CD1c-positive myeloid dendritic cell (primary cell): Measurements from ENCODE around the gene SLC25A28.
"Not testable (repeated sequence)": the region's sequence is repeated elsewhere in the genome, so short reads cannot be mapped to it uniquely, and the experiment has no call there.

Experiments
- DNase-seq: peaks from one replicate; pipeline ENCODE4 v3.0.0-alpha.2; 2016; ENCODE audit errors: extremely low spot score

Gene SLC25A28

DNA sequence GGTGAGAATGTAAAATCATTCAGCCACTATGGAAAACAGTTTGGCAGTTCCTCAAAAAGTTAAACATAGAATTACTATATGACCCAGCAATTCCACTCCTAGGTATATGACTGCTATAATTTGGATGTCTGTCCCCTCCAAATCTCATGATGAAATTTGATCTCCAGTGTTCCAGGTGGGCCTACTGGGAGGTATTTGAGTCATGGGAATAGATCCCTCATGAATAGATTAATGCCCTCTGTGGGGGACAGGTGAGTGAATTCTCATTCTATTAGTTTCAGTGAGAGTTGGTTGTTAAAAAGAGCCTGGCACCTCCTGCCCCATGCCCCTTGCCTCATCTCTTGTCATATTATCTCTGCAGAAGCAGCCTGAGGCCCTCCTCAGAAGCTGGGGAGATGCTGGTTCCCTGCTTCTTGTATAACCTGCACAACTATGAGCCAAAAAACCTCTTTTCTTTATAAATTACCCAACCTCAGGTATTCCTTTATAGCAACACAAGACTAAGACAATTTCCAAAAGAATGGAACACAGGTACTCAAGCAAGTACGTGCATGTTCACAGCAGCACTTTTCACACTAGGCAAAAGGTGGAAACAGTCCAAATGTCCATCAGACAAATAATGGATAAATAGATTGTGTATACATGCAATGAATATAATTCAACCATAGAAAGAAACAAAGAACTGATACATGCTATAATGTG lies 8.8 kb upstream of the SLC25A28 start:
- DNase-seq, result no peak

DNA sequence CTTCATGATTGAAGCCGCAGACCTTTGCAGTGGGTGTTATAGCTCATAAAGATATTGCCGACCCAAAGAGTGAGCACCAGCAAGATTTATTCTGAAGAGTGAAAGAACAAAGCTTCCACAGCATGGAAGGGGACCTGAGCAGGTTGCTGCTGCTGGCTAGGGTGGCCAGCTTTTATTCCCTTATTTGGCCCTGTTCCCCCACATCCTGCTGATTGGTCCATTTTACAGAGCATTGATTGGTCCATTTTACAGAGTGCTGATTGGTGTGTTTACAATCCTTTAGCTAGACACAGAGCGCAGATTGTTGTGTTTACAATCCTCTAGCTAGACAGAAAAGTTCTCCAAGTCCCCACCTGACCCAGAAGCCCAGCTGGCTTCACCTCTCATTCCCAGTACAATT lies 4.9 kb upstream of the SLC25A28 start:
- DNase-seq, result not testable (repeated sequence)

DNA sequence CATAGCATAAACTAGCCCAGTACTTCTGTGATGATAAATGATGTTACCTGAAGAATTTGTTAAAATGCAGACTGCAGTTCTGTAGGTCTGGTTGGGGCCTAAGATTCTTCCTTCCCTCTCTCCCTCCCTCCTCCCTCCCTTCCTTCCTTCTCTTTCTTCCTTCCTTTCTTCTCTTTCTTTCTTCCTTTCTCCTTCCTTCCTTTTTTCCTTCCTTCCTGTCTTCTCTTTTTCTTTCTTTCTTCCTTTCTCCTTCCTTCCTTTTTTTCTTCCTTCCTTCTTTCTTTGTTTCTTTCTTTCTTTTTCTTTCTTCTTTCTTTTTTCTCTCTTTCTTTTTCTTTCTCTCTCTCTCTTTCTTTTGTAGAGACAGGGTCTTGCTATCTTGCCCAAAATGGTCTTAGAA lies 3.7 kb upstream of the SLC25A28 start:
- no peak for DNase-seq

DNA sequence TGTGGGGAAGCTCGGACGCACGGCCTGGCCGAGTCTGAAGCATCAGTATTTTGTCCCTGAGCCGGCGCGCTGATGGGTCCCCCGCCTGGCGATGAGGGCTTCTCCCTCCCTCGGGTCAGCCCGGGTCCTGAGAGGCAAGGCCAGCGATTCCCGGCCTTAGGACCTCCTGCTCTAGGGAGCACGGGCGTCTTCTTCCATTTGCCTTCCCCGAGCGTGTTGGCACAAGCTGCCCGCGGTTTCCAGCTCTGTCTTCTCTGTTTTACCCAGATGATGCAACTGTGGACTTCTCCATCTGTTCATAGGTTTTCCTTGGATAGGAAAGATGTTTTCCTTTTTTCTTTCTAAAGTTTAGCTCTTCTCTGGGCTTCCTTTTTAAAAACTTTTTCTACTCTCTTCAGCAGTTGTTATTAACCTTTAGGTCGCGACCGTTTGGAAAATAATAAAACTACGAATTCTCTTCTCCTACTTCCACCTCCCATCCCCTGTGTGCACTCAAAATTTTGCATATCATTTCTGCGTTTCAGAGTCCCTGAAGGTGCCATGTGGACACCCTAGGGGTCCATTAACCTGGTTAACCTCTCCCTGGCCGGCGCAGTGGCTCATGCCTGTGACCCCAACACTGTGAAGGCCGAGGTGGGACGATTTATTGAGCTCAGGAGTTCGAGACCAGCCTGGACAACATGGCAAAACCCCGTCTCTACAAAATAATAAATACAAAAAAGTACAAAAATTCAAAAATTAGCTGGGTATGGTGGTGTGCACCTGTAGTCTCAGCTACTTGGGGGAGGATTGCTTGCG lies 1.4 kb upstream of the SLC25A28 start:
- DNase-seq, result no peak

DNA sequence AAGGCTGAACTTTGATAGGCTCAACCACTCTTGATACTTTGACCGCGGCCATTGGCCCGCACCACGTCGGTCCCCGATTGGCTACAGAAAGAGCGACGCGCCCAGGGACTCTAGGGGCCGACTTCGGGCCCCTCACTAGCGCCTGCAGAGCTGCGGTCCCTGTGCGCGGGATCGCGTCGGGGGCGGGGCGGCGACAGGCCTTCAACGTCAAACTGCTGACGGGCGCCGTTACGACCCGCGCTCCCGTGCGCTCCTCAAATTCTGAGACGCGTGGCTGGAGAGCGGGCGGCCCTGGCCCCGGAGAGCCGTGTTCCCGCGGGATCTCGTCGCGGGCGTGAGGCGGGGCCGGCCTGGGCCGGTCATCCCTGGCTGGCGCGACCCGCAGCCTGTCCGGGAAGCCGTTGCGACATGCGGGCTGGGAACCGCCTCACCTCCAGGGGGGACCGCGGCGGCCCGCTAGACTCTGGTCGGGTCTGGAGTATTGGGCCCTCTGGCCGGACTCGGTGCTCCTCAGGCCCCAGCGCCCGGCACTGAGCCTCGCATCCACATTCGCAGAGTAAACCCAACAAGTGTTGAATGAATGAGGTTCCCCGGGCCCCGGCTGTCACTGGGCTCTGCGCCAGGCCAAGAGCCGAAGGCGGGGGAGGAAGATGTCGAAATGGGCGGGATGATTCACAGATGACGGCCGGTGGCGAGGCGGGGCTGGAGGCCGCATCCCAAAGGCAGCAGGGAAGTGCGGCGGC lies 643 bp upstream of the SLC25A28 start:
- peak; percentile 97 for DNase-seq

DNA sequence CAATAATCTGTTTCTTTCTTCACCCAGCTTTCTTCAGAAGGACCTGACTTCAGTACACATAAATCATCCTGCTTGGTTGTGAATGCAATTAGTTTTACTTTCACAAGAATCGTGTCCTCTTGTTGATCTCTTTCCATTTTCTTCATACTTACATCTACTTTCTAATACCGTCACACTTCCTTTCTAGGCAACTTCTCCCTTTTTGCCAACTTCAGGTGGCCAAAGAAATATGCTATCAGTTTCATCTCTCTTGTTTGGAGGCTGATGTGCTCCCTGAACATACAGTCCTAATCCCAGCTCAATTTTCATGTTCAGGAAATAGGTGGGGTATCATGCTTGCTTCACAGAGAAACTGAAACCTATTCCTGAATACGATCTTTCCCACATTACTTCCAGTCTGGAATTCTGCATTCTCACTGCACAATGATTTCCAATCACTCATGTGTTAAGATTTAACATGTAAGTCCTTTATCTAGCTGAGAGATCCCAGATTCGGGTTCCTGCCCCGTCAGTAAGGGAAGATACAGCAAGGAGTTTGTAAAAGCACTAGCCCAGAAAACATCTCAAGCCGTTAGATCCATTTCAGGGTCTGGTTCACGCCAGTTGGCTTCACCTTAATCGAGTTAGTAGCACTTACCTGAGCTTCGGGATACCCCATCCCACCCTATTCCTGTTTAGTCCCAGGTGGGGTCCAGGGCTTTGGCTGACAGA lies 994 bp downstream of the SLC25A28 start:
- peak; percentile 46 for DNase-seq

DNA sequence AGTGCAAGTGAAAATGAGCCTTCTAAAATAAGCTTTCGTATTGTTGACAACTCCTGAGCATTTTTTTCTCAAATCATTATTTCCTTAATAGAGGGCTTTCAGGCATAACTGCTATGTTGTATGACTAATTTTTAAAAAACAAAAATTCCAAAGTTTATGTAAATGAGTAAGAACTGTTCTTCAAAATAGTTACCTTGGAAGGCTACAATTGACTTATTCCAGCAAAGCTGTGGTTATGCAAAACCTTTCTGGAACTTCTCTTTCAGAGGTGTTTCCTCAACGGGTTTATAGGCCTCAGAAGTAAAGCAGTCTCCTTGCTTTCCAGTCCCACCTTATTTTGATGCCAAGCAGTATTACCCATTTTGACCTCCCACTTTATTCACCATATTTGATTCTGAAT lies 2.5 kb downstream of the SLC25A28 start:
- no peak for DNase-seq

DNA sequence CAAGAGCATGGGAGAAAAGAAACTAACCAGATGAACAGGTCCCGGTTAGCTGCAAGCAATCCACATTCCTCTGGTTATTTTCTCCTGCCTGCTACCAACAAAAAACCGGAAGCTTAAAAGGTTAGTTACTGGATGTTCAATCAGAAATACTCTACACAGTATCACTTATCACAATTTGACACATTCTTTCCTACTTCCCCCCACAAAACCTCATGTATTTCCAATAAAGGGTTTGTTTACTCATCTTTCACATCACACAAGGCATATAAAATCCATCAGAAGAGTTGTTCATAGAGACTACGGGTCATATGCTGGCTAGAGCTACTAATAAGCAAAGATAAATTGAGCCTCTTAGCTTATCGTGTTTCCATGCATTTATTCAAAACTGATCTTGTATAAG lies 4.8 kb downstream of the SLC25A28 start:
- no peak for DNase-seq

DNA sequence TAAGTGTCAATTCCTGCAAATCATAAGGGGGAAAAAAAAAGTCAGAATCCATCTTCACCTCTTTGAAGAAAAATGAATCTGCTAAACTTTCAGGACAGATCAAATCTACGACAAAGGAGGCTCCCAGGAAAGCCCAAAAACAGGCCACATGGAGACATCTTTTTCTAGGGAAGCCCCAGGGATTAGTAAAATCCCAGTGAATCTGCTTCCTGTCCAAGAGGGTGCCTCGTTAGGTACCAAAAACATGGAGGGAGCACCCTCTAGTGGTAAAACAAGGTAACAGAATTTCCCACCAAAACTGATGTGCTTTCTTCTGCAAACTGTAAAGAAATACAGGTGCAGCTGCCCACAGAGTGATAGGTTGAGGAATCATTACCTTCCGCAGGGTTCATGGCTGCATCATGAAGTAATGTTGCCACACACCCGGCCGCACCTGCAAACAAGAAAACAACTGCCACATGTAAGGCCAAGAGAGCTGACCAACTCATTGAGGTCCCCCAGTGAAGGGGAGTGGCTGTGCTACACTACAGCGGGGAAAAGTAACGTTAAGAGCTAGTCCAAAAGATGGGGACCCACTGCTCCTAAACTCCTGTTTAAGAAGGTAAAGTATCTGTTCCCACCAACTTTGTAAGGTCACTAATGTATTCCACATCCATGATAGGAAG lies 7.9 kb downstream of the SLC25A28 start:
- peak; percentile 67 for DNase-seq

DNA sequence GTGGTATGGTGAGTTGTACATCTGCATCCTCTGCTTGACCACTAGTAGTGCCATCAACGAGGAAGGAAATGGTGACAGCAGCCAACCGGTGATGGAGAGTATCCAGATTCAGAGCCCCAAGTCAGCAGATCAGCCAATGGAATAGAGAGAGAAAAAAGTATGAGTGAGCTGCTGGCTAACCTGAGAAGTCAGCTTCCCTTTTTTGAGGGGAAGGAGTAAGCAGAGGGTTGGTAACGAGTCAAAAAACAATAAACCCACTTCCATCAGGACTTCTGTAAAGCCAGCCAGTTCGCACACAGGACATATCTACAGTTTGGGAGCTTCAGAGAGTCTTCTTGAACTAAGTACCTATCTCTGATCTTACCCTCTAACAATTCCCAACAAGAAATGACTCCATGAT lies 8.9 kb downstream of the SLC25A28 start:
- no peak for DNase-seq

DNA sequence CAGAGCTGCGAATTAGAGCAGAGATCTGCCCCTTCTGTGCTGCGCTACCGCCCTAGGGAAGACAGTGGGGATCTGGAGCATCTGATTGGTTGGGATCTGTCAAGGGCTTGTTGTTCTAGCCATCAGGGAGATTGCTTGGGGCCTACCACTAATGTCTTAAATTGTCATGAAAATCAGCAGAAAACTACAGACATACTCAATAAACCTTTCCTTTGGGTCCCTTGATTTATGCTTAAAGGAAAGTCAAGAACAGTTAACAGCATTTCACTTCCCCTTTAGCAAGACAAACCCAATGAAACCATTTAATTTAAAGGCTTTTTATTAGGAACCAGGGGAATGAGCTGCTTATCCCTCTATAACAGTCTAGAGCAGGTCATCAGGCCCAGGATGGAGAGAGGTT lies 10.0 kb downstream of the SLC25A28 start:
- no peak for DNase-seq

DNA sequence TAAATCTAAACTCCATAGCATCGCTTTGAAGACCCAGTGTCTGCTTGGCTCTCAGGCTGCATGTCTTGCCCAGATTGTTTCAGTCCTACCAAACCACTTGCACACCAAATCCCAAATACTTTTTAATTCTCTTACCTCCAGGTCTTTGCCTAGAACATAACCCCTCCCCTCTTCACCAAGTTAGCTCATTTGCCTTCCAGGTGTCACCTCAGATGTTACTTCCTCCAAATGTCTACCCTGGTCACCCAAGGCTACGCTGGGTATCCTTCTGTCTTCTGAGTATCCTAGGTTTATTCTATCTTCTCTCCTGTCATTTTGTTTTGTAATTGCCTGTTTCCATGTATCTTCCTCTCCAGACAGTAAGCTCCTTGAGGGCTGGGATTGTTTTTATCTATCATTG lies 11.1 kb downstream of the SLC25A28 start:
- DNase-seq, result no peak

DNA sequence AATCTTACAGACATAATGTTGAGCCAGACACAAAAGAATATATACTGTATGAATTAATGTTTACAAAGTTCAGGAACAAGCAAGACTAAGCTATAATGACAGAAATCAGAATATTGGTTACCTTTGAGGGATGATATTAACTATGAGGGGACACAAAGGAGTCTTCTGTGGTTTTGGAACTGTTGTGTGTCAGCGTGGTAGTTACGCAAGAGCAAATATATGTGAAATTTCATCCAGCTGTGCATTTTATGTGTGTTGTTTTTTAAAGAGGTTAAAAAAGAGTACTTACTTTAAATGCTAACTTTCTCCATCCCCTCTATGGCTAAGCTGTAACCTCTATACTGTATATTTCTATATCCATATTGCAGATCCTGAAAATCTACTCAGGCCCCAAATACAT lies 14.9 kb downstream of the SLC25A28 start:
- DNase-seq, result no peak

DNA sequence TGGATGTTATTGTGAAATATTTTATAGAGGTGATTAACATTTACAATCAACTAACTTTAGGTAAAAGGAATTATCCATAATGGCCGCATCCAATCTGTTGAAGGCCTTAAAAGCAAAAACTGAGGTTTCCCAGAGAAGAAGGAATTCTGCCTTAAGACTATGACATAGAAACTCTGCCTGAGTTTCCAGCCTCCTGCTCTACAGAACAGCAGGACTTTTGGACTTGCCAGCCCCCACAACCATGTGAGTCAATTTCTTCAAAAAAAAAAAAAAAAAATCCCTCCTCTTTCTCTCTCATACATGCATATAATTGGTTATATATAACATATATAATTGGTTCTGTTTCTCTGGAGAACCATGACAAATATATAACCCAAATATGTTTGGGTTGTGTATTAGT lies 15.4 kb downstream of the SLC25A28 start:
- no peak for DNase-seq

DNA sequence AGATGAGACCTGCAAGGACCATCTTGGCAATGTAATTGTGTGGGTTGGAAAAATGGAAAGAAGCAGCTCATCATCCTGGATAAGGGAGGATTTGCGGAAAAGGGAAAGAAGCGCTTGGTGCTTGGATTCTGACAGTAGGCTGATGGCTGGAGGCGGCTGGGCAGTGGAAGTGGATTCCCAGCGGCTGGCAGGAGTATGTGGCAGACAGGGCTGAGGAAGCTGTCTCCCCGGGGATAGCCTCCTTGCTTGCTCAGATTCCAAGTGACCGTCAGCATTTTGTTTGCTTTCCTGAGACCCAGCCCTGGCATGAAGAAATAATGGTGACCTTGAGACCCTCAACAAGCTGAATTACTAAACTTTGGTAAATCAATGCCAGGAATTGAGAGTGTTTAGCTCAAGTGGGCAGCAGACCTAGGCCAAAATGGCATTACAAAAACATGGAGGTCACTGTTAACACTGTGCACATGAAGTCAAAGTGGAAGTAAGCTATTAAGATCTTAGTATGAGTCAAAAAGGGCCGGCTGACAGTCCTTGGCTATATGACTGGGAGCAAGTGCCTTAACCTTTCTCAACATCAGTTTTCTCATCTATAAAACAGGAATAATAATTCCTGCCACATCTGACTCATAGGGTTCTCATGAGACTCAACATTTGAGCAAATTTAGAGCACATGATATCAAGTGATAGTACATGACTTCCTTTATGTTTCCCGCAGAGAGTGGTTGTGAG lies 21.3 kb downstream of the SLC25A28 start:
- DNase-seq, result peak; percentile 33

DNA sequence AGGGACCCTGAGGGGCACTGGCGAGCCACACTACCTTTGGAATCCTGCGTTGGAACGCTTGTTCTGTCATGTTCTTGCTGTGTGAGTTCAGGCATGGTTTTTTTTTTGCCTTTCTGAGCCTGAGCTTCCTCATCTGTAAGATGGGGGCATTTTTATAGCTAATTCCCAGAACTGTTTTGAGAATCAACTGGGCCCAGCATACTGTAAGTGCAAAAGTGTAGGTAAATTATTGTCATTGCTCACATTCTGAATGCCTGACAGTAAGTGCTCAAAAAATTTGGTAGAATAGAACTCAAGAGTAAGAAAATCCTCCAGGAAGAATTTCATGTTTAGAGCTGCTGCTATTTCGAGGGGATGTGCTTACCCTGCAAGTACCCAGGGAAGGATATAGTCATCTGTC lies 22.2 kb downstream of the SLC25A28 start:
- no peak for DNase-seq

DNA sequence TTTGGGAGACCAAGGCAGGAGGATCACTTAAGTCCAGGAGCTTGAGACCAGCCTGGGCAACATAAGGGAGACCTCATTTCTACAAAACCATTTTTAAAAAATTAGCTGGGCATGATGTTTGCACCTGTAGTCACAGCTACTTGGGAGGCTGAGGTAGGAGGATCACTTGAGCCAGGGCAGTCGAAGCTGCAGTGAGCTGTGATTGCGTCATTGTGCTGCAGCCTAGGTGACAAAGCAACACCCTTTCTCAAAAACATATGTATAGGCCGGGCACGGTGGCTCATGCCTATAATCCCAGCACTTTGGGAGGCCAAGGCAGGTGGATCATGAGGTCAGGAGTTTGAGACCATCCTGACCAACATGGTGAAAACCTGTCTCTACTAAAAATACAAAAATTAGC lies 23.5 kb downstream of the SLC25A28 start:
- DNase-seq, result not testable (repeated sequence)

DNA sequence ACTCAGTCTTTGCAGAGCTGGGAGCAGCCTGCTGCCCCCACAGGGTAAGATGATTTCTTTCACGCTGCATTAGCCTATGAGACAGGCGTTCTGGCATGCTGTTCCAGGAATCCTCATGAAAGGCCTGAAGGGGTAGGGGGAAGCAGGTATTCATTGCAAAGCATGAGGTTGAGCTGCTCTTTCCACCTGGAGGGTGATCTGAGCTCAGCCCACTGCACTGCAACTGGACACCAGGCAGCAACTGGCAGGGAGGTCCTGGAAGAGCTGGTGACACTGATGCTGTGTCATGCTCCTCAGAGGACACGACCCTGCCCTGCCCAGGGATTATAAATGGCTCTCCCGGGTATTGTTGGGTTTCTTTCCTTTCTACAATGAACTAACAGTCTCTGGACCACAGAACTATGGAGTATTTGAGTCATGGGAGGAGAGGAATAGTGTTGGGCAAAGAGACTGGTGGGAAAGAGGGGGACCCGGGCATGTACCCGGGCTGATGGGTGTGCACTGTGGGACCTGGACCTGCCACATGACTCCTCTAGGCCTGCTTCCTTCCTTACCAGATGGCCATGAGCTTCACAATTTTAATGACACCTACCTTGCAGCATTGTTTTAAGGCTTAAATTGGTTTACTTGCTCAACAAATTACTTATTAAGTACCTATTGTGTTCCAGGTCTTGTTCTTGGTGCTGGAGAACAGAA lies 24.3 kb downstream of the SLC25A28 start:
- DNase-seq, result no peak

DNA sequence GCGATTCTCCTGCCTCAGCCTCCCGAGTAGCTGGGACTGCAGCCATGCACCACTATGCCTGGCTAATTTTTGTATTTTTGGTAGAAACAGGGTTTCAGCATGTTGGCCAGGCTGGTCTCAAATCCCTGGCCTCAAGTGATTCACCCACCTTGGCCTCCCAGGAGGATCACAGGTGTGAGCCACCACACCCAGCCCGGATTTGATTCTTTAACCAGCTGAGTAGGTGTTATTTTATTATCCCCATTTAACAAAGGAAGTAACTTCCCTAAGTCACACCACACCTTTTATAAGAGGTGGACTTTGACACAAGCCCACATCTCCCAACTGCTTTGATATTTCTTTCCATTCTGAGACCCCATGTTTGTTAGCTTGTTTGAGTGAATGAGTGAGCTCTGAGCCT lies 25.0 kb downstream of the SLC25A28 start:
- DNase-seq, result no peak

DNA sequence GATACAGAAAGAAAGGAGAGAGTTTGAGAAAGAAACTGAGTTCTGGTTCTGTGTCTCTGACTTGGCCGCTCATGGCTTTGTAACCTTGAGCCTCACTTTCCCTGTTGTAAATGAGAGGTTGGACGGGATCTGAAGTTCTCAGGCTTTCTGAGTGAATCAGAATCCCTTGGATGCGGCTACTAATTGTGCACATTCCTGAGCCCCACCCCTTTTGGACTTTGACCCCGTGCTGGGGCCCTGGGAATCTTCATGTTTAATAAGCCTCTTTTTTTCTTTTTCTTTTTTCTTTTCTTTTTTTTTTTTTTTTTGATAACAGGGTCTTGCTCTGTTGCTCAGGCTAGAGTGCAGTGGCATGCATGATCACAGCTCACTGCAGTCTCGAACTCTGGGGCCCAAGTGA lies 26.9 kb downstream of the SLC25A28 start:
- no peak for DNase-seq
